Activated gamma-delta T cell (primary cell): ENCODE measurements around the gene NENF.

ENCODE experiments used
- DNase-seq: peaks from one replicate; lab custom pipeline; 2025; lab: John Stamatoyannopoulos, UW

NENF gene

DNA sequence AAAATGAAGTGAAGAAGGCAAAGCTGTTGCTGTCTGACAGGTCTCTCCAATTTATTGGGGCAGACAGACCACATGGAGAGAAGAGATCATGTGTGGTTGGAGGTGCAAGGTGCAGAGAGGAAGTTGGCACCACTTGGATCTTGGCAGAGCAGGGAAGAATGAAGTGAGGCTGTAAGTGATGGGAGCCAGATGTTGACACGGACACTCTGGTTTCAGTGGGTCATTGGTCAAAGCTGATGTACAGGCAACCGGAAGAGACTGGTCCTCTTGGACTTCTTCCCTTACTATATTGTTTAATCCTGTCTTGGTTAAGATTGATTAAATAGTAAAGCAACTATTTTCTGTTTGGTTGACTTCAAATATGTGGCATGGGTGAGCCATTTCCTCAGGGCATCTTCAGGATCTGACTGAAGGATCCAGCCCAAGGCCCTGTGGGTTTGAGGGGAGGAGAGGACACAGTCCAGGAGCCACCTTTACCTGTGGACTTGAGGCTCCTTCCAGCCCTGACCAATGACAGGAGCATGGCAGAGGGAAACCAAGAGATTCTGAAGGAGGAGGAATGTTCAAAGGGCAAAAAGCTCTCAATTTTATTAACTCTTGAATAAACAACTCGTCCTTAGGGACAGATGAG lies 49.4 kb downstream of the NENF start:
- DNase-seq = no peak

DNA sequence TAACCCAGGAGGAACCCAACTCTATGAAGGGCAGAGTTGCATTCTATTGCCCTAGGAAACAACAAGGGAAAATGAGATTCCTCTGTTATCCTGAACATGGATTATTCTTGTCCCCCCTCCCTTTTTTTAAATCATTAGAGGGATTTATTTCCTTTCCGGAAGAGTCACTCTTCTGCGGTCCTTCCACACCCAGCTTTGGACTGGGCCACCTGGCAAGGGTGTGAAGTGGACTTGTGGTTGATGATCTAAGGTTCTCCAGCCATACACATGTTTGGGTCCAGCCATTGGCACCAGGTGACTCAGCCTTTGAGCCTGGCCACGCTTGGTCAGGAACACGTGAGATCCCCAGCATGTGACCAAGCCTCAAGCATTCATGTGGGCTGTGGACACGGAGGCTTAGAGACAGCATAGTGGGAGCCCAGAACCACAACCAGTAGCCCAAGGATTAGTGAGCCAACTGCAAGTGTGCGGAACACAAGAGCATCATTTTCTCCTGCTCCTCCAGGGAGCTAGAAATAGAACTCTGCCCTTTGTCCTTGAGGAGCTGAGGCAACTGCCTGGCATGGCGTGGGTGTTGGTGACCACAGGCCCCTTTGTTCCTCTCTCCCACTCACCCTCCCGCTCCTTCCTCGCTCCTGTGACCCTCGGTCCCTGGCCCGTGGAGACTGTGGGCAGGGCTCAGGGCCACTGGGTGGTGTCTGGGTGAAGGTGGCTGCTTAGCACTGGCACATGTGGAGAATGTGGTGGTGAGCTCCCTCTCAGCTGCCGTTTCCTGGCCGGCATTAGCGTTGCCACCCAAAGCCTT lies 50.1 kb downstream of the NENF start:
- no peak for DNase-seq

DNA sequence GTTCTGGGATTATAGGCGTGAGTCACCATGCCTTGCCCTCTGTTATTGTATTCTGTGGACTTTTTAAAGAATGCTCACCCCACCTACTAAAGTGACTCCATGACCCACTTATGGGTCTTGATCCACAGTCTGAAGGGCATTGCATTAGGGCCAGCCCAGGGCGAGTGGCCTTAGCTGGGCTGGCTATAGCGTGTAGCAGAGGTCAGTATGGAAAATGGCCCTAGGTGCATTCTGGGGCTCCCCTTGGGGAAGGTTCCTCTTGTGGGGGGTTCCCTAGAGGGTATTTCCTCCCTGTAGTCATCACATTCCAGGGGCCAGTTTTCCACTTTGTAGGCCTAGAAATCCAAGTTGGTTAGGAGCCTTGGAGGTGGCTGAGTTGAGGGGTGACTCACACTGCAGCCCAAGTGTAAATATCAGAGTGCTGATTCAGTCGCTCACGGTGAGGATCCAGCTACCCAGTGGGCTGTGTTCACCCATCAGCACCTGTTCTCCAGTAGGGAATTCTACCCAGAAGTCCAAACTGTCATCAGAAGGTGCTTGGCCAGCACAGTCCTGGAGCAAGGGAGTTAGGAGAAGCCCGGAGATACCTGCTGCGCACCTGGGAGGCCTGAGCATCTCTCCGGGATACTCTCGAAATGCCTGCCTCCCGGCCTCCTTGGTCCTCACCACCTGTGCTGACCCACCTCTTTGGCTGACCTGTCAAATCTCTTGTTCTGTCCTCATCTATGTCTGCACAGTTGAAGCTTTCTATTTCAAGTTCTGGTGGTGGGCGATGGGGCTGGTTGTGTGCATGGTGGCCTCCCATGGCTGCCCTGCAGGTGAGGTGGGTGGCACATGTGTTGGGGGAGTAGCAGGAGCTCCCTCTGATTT lies 52.2 kb downstream of the NENF start:
- no peak for DNase-seq

DNA sequence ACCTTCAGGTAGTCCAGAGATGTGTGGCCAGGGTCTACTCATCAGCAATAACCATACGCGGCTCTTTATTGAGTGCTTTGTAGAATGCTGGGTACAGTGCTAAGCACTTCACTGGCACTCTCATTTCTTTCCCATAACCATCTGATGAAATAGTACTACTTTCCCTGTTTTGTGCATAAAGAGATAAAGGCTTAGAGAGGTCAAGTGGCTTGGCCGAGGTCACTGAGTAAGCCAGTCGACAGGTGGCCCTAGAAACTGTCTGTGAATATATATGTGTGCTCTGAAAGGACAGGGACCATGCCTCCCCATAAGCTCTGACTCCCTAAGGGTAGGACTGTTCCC lies 52.8 kb downstream of the NENF start:
- no peak for DNase-seq

DNA sequence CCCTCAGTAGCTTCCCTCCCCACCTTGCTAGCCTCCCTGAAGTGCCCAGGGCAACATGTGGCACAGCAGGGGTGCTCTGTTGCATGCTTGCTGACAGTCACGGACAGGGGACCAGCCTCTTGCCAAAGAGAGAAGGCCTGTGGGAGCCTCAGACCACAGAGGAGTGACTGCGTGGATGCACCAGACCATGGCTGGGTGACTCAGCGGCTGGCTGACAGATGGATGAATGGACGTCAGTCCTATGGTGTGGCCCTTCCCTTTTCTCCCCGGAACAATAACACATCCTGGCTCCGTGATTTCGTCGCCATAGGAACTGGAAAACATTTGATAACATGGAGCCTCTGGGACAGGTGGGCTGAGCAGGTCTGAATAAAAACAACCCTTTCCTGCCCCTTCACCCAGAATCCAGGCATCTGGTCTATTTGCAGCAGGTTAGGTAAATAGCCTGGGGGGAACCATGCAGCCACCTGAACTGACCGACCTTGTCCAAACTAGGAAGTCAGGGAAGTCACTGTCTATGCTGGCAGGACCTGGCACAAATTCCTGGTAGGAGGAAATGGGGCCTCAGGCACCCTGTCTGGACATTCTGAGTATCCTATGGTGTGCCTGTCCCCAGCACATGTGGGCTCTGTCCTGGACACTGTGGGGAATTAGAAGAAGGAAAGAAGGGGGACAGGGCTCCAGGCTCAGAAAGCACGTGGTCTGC lies 53.3 kb downstream of the NENF start:
- no peak for DNase-seq

DNA sequence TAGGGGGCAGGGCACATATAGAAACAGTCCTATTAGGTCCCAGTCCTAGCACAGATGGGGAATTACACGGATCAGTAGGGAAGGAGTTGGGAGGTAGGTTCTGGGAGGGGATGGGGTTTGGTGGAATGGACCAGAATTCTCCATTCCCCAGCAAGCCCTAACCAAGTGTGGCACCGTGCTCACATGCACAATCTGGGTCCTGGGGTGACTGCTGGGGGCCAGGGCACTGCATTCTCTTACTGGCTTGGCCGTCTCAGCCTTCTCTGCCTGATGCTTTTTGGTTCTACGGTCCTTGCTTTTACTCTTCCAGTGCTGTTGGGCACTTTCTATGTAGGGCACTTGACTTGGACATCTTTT lies 53.9 kb downstream of the NENF start:
- DNase-seq = no peak

DNA sequence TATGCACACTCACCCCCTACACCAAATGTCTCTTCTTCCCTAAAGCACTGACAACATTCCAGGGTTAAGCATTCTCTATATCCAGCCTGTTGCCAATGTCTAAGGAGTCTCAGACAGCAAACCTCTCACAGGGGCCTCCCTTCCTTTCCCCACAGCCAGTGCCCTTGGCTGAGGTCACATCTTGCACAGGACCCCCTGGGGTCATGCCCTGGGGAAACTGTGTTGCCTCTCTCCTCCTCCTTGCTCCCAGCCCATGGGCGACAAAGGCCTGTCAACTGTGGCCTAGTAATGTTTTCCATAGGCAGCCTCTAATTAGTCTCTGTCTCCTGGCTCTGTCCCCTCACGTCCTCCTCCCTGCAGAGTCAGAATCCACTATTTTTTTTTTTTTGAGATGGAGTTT lies 54.6 kb downstream of the NENF start:
- no peak for DNase-seq

DNA sequence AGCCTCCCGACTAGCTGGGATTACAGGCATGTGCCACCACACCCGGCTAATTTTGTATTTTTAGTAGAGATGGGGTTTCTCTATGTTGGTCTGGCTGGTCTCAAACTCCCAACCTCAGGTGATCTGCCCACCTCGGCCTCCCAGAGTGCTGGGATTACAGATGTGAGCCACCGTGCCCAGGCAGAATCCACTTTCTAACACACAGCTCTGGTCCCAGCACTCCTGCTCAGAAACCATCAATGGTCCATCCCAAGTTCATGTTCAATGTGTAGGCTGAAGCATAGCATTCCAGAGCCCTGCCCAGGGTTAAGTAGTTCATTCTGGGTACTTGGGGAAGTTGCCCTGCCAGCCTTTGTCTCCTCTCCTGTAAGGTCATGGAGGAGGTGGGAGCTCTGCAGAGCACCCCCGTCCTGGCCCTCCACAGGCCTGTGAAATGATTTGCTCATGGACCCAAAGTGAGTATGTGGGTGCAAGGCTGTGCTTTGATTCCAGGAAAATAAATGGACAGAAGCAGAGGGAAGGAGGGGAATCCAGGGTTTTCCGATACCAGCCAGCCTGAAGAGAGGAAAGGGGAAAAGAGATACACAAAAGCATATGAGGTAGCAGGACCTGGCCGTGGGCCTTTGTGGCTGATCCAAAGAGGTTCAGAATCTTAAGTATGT lies 55.2 kb downstream of the NENF start:
- DNase-seq = no peak

DNA sequence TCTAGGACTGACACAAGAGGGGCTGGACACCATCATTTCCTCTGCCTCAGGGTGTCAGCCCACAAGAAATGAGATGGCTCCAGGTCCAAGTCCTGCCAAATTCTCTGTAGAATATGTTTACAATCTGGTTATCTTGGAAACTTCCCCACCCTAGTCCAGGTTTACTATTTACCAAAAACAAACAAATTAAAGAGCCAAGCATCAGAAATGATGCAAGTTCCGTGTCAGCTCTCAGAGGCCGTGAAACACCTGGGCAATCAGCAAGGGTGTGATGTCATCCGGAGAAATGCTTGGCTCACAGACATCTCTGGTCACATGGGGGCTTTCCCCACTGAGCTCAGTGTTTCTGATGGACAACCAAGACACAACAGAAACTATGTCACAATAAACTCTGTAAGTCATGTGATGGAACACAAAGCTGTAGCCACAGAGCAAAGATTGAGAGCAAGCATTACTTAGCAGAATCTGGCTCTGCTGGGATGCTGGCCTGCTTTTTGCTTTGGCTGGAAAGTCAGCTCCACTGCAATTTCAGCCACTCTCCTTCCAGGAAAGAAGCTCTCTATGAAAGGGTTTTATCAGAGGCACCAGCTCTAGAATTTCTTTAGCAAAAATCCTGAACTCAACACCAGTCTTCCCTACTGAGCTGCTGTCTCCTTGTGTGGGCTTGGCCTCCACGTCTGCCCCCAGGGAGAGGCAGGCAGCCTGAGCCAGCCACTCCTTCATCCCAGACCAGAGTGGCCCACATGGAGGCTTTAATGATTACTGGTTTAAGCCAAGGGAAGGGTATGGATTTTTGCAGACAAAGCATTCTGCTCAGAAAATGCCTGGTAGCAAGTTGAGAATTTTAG lies 55.9 kb downstream of the NENF start:
- DNase-seq = no peak

DNA sequence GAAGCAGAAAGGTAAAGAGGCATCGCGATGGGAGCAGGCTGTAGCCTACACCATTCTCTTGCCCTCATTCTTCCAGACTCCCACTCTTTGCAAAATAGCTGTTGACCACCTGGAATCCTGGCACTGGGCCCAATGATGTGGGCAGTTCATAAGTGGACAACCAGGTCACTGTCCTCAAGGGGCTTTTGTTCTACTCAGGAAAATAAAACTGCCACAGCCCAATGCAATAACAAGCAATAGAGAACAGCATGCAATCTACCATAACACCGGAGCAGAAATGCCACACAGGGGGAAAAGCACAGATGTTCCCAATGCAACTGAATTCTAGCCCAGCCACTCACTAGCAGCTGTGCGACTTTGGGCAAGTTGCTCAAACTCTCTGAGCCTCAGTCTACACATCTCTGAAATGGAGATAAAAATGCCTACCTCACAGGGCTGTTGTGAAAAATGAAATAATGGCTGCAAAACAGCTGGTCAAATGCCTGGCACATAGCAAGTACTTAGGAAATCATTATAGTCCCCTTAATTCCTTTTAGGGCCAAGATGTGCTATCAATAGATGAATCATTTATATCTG lies 56.7 kb downstream of the NENF start:
- no peak for DNase-seq

DNA sequence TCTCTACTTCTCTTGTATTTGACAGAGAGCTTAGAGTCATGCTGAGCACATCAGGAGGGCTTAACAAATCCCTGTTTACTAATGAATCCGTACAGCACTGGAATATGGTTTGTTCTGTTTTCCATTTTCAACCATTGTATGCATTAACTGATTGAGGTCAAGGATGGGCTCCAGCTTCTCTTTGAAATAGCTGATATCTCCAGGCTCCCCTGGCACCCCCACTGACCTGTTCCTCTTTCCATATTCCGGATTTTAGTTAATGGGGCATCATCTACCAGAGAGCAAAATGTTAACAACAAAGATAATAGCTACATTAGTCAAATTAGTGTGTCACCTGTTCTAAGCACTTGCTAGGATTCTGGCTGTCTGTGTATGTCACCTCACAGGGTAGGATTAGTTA lies 57.6 kb downstream of the NENF start:
- no peak for DNase-seq

DNA sequence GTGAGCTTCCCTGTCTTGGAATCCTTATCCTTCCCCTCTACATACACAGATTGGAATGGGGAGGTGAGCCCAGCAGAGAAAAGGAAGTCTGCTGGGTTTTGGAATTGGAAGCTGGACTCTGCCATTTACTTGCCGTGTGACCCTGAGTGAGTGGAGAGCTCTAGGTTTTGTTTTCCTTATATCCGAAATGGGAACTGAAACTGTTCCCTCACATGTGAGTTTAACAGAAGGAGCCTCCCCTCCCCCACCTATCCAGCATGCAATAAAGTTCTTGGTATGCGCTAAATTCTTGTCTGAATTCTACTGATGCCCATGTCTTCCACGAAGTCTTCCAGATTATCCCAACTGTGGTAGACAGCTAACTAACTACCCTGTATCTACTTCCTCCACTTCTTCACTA lies 58.7 kb downstream of the NENF start:
- no peak for DNase-seq
